Natural killer cell (primary cell): Measurements from ENCODE around the gene GRB10. TPM values are rescaled to one million over a fixed set of nuclear protein-coding genes. Genes with fewer than 3 reads are reported as not detected.

Experiments
- ATAC-seq, 3 donors: fragments of 150-1000 bp in 2 of 3; fragments of 200-7000 bp in 1 of 3; cut with Tn5 transposase; 1 replicate in 1 of 3; 2 replicates in 2 of 3; pipeline ENCODE4 v1.10.0; 2021; ENCODE audit warnings: mild to moderate bottlenecking in 2 of 3, moderate library complexity in 2 of 3
- DNase-seq, 2 donors: peaks; one replicate each; pipeline versions ENCODE4 v3.0.0 to v3.0.0-alpha.2; 2013 to 2021; ENCODE audit warnings: mixed read lengths in 1 of 2
- H3K27ac ChIP-seq: one replicate; pipeline ENCODE4 v1.5.1; 2013; ENCODE audit warnings: mild to moderate bottlenecking, low read length
- H3K27me3 ChIP-seq: one replicate; pipeline ENCODE4 v1.6.1; 2013; ENCODE audit warnings: low read length; ENCODE audit not compliant: control insufficient read depth, insufficient read depth
- H3K36me3 ChIP-seq: one replicate; pipeline ENCODE4 v1.6.1; 2013; ENCODE audit warnings: low read length; ENCODE audit not compliant: control insufficient read depth, insufficient read depth
- H3K4me1 ChIP-seq: one replicate; pipeline ENCODE4 v1.6.1; 2013; ENCODE audit warnings: low read length; ENCODE audit not compliant: control insufficient read depth, insufficient read depth
- H3K4me3 ChIP-seq: one replicate; pipeline ENCODE4 v1.5.1; 2013; ENCODE audit warnings: low read length
- H3K9me3 ChIP-seq: one replicate; pipeline ENCODE4 v1.6.1; 2013; ENCODE audit warnings: low read length; ENCODE audit not compliant: control insufficient read depth, insufficient read depth
- H3K27ac Mint-ChIP-seq, 2 donors: one replicate each; pipeline ENCODE4 v1.8.0; 2022; ENCODE audit warnings: mild to moderate bottlenecking in 2 of 2, mixed read lengths in 2 of 2, moderate library complexity in 1 of 2
- H3K27me3 Mint-ChIP-seq, 2 donors: one replicate each; pipeline ENCODE4 v1.8.0; 2022; ENCODE audit warnings: low read depth in 2 of 2, mixed read lengths in 2 of 2
- H3K36me3 Mint-ChIP-seq: one replicate; pipeline ENCODE4 v1.8.0; 2022; ENCODE audit warnings: mixed read lengths
- H3K4me1 Mint-ChIP-seq, 2 donors: one replicate each; pipeline ENCODE4 v1.8.0; 2022; ENCODE audit warnings: mixed read lengths in 2 of 2
- H3K4me3 Mint-ChIP-seq: one replicate; pipeline ENCODE4 v1.8.0; 2022; ENCODE audit warnings: mild to moderate bottlenecking, moderate library complexity, mixed read lengths
- H3K9me3 Mint-ChIP-seq, 2 donors: one replicate each; pipeline ENCODE4 v1.8.0; 2022; ENCODE audit warnings: mixed read lengths in 2 of 2
- CTCF ChIP-seq: fragments of 200-600 bp; IDR thresholded peaks from one replicate; pipeline ENCODE4 v1.8.0; 2022; ENCODE audit warnings: antibody characterized with exemption
- WGBS: methylation state at CpG from one replicate; pipeline ENCODE4 v1.1.7; 2013; ENCODE audit warnings: missing lambda C conversion rate; ENCODE audit not compliant: insufficient coverage; 5-methylcytosine and 5-hydroxymethylcytosine counted together
- intact Hi-C: fragments of 100-400 bp; cut with micrococcal nuclease; formaldehyde crosslinking; loops from one replicate; pipeline ENCODE4 v1.14.2; 2022
- total RNA-seq, 4 donors: library from RNA; stranded (reverse); fragments of 120-200 nt in 1 of 4; gene quantifications; one replicate each; pipeline versions ENCODE4 v1.2.3 to v1.2.4, GENCODE V29; 2013 to 2022

Gene GRB10
- total RNA-seq, 3 donors from 2014 or later (not counting 1 experiment from before 2014, with no cell fraction given), result 0.16 to 24.4 (median 1.4) TPM

DNA sequence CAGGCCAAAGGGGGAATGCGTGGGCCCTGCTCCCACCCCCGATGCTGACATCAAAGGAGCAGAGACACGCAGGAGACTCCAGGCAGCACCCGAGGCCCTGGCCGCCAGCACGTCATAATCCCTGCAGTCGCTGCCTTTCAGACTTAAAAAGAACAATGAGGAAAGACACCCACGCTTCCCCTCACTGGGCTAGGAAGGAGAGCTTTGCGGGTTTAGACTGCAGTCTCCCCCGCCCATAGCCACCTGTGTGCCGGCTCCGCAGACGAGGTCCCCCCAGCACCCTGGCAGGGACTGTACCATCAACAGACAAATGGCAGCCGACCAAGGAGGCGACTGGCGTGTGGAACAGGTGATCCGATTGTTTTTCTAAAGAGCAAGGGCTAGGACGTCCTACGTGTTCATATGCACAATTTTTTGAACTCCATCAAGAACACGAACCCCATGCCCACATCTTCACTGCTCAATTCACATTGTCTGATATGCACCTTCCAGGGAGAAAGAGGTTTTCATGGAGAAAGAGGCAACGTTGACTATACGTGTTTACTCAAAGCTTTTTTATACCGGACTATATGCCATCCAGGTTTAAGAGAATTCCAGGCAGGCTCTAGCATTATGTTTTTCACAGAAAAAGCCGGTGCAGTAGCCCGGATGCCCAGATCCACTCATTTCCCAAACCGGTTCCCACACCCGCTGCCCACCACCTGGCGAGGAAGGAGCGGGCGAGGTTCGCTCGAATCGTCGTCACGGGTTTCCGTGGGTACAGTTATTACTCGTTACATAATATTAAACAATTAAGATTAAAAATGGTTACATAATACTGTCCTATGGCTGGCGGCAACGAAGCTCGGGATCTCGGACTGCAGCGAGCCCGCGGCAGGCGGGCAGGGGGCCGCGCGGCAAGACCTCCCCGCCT lies 1.1 kb downstream of the GRB10 start:
- H3K9me3 ChIP-seq, result no peaks in the 10 kb centered on the region
- no peak for TF ChIP-seq CTCF
- no peak overlapping the region for H3K4me3 ChIP-seq
- DNase-seq, result peak in 1 of 2 donors; percentile 52
- peak in 1 of 3 donors; percentile 26 for ATAC-seq
- Mint-ChIP-seq H3K27ac (no peak overlapping the region), H3K36me3 (no peaks in the 10 kb centered on the region), H3K27me3 (peaks cover 22 to 25% of the 10 kb centered on the region in 2 donors), H3K4me3 (peak overlapping the region; percentile 36), H3K9me3 (no peaks in the 10 kb centered on the region), H3K4me1 (peaks cover 0 to 8% of the 10 kb centered on the region in 2 donors)
- intact Hi-C loops, result no loop called here
- H3K27ac ChIP-seq, result no peak overlapping the region
- H3K27me3 ChIP-seq, result peaks cover 3% of the 10 kb centered on the region
- WGBS, result 67% methylated on average over 46 of the region's 49 CpGs
- no peaks in the 10 kb centered on the region for H3K36me3 ChIP-seq
- H3K4me1 ChIP-seq, result peaks cover 3% of the 10 kb centered on the region

DNA sequence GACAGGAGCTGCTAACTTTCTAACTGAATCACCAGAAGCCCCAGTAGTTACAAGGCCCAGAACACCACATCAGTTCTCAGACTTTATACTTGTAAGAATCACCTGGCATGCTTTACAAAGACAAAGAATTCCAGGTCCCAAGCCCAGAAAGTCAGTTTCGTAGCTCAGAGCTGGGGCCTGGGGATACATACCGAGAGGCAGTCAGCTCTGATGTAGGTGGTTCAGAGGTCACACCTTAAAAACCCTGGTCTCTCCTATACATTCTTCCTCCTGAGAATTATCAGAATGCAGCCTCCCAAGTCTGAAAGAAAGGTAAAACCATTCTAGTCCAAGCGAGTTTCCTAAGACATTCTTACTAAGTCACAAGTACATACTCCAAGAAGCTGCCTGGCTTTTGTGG lies 2.3 kb downstream of the GRB10 start:
- peaks cover 10 to 20% of the 10 kb centered on the region in 2 donors for H3K27me3 Mint-ChIP-seq
- no peak overlapping the region for H3K27ac ChIP-seq
- no peaks in the 10 kb centered on the region for H3K9me3 ChIP-seq
- ATAC-seq (no peak), DNase-seq (no peak)
- H3K27ac Mint-ChIP-seq, result no peak overlapping the region
- intact Hi-C loops, result no loop called here
- H3K27me3 ChIP-seq, result peaks cover 3% of the 10 kb centered on the region
- no peak overlapping the region for H3K4me3 Mint-ChIP-seq
- H3K4me1 Mint-ChIP-seq, result peaks cover 0 to 8% of the 10 kb centered on the region in 2 donors
- H3K4me1 ChIP-seq, result peaks cover 3% of the 10 kb centered on the region
- no peaks in the 10 kb centered on the region for H3K36me3 Mint-ChIP-seq
- no peak overlapping the region for H3K4me3 ChIP-seq
- no peaks in the 10 kb centered on the region for H3K36me3 ChIP-seq
- no peaks in the 10 kb centered on the region for H3K9me3 Mint-ChIP-seq
- WGBS, result 90% methylated on average over 3 of the region's 3 CpGs
- no peak for TF ChIP-seq CTCF

- ATAC-seq (no peak), DNase-seq (no peak)
- intact Hi-C loops, result no loop called here
- Histone ChIP-seq H3K9me3 (no peaks in the 10 kb centered on the region), H3K4me3 (no peak overlapping the region), H3K27me3 (peaks cover 3% of the 10 kb centered on the region), H3K36me3 (no peaks in the 10 kb centered on the region), H3K4me1 (peaks cover 3% of the 10 kb centered on the region), H3K27ac (no peak overlapping the region)
- Mint-ChIP-seq H3K27ac (no peak overlapping the region), H3K9me3 (no peaks in the 10 kb centered on the region), H3K4me3 (no peak overlapping the region), H3K36me3 (no peaks in the 10 kb centered on the region), H3K4me1 (peaks cover 0 to 8% of the 10 kb centered on the region in 2 donors), H3K27me3 (peaks cover 2 to 16% of the 10 kb centered on the region in 2 donors)
- WGBS, result 88% methylated on average over 3 of the region's 3 CpGs
- no peak for TF ChIP-seq CTCF
These were observed 3.3 kb downstream of the GRB10 start for GRCh38 chr7:50779427-50779826.
